Liver (tissue), 3 donors: ENCODE results near the gene TJAP1.

Experiments used
- ATF3 ChIP-seq: IDR thresholded peaks from 2 replicates; pipeline ENCODE4 v1.6.1; 2016; ENCODE audit warnings: antibody characterized with exemption
- CTCF ChIP-seq: fragments of 150-350 bp; IDR thresholded peaks from 2 replicates; pipeline ENCODE4 v1.5.1; 2017; ENCODE audit warnings: improper control_type of control experiment, low read depth, low read length; ENCODE audit not compliant: missing input control
- RAD21 ChIP-seq, 2 donors: IDR thresholded peaks; 2 replicates each; pipeline ENCODE4 v1.6.1; 2016; ENCODE audit warnings: antibody characterized with exemption in 2 of 2, mild to moderate bottlenecking in 2 of 2
- YY1 ChIP-seq: IDR thresholded peaks from 2 replicates; pipeline ENCODE4 v1.6.1; 2016; ENCODE audit warnings: antibody characterized with exemption, mild to moderate bottlenecking
- TF ChIP-seq, protein P1 (sequence below): IDR thresholded peaks from 2 replicates; pipeline ENCODE4 v1.6.1; 2016; ENCODE audit warnings: antibody characterized with exemption
- donor health status: healthy.
- donor health status: healthy.

GRCh38 chr6:43452896-43453295 lies 24.5 kb upstream of the TJAP1 start:
- no peak for TF ChIP-seq YY1
- no peak for TF ChIP-seq CTCF
- TF ChIP-seq, protein P1, sequence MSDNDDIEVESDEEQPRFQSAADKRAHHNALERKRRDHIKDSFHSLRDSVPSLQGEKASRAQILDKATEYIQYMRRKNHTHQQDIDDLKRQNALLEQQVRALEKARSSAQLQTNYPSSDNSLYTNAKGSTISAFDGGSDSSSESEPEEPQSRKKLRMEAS, result no peak
- TF ChIP-seq RAD21 (IDR thresholded peaks at IDR 0.05), result no peak
- no peak for TF ChIP-seq ATF3
